GM18858 (cell line): Measurements from ENCODE around the gene THBS3.
"Not testable (repeated sequence)": the region's sequence is repeated elsewhere in the genome, so short reads cannot be mapped to it uniquely, and the experiment has no call there.

Experiments
- ATAC-seq: cut with Tn5 transposase; IDR thresholded peaks from one replicate; pipeline ENCODE4 v1.9.1; 2021; ENCODE audit not compliant: unreplicated experiment

THBS3 gene

DNA sequence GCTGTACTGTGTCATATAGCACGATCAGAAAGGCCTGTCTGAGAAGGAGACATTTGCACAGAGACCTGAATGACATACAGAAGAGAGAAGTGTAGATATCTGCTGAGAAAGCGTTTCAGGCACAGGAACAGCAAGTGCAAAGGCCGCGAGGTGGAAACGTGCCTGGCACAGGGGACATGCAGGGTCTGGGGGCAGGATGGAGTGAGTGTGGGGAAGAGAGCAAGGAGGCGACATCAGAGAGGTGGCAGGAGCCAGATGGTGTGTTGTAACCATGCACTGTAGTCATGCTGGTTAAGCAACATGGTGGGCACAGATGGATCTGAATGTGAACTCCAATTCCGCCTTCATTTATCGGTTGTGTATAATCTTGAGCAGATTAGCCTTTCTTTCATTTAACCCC, 47.6 kb downstream of the THBS3 start:
- ATAC-seq: no peak

DNA sequence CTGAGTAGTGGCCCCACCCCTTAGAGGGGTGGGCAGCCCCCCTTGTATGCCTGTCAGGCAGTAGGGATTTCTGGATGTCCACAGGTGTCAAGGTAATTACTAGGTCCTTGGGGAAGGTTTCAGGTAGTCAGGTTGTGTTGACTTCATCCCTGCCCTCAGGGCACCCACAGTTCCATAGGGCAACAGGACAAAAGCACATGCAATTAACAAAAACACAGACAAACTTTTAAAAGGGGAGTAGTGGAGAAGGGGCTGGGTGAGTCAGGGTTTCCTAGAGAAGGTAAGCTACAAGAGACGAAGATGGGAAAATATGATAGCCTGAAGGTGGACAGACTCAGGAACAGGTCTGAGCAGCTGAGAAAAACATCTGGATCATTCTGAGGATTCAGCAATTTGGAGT, 48.7 kb downstream of the THBS3 start:
- no peak for ATAC-seq

DNA sequence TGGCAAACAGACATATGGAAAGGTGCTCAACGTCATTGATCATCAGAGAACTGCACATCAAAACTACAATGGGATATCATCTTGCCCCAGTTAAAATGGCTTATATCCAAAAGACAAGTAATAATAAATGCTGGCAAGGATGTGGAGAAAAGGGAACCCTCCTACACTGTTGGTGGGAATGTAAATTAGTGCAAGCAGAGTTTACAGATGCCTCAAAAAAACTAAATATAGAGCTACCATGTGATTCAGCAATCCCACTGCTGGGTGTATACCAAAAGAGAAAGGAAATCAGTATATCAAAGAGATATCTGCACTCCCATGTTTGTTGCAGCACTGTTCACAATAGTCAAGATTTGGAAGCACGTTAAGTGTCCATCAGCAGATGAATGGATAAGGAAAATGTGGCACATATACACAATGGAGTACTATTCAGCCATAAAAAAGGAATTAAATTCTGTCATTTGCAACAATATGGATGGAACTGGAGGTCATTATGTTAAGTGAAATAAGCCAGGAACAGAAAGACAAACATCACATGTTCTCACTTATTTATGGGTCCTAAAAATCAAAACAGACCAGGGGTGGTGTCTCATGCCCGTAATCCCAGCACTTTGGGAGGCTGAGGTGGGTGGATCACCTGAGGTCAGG, 51.6 kb downstream of the THBS3 start:
- ATAC-seq: not testable (repeated sequence)
